GM10847 (cell line): ENCODE data around the gene C4orf54.

Experiments used
- POLR2A ChIP-seq: IDR thresholded peaks from 2 replicates; pipeline ENCODE4 v1.6.1; 2011; ENCODE audit not compliant: insufficient read length; ENCODE audit errors: extremely low read depth

The C4orf54 gene

GRCh38 chr4:99614491-99614890, 43.1 kb downstream of the C4orf54 start:
- TF ChIP-seq POLR2A, result no peak

GRCh38 chr4:99612704-99613103, 44.9 kb downstream of the C4orf54 start:
- no peak for TF ChIP-seq POLR2A

- TF ChIP-seq POLR2A, result no peak
These were observed 45.3 kb downstream of the C4orf54 start for GRCh38 chr4:99612281-99612680.

GRCh38 chr4:99610605-99611175, 46.9 kb downstream of the C4orf54 start:
- TF ChIP-seq POLR2A, result no peak

GRCh38 chr4:99608417-99608816, 49.2 kb downstream of the C4orf54 start:
- TF ChIP-seq POLR2A, result no peak
